Measurements from ENCODE around the gene EPS15. TPM values are rescaled to one million over a fixed set of nuclear protein-coding genes. Genes with fewer than 3 reads are reported as not detected.

EPS15 gene
- total RNA-seq, 1 experiment from 2014 or later, result 48.7 TPM

DNA sequence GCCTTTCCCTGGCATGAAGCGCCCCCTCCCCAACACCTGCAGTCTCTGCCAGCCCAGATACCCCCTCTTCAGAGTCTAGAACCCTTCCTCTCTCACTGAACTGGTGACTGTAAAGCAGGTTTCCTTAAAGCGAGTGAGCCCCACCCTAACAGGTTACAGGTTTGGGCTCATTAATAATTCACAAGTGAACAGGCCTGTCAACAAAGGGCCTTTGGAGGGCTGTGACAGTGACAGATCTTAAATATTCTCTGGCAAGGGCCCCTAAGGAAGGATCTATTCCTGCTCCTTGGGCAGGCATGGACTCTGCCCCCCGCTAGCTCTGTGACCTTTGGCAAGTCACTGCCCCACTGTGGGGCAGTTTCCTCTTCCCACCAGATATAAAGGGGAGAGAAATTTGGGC, 183.1 kb downstream of the EPS15 start:
- ChIA-PET POLR2A (interaction anchor here (0.6 kb wide), 1 partner anchor 13 kb away, joined by 3 read pairs; no protein-coding TSS in a partner anchor), CTCF (interaction anchor here (0.6 kb wide), 1 partner anchor 10 kb away, joined by 3 read pairs; no protein-coding TSS in a partner anchor)
- Mint-ChIP-seq H3K4me3 (ENCODE audit: unreplicated experiment) (no peak overlapping the region), H3K9me3 (ENCODE audit: unreplicated experiment) (no peaks in the 10 kb centered on the region), H3K4me1 (ENCODE audit: insufficient read depth, unreplicated experiment) (peaks cover 10% of the 10 kb centered on the region), H3K27me3 (ENCODE audit: insufficient read depth, unreplicated experiment) (no peaks in the 10 kb centered on the region), H3K27ac (ENCODE audit: low read depth, unreplicated experiment) (no peak overlapping the region), H3K36me3 (ENCODE audit: insufficient read depth, unreplicated experiment) (no peaks in the 10 kb centered on the region)
- TF ChIP-seq, protein P1, sequence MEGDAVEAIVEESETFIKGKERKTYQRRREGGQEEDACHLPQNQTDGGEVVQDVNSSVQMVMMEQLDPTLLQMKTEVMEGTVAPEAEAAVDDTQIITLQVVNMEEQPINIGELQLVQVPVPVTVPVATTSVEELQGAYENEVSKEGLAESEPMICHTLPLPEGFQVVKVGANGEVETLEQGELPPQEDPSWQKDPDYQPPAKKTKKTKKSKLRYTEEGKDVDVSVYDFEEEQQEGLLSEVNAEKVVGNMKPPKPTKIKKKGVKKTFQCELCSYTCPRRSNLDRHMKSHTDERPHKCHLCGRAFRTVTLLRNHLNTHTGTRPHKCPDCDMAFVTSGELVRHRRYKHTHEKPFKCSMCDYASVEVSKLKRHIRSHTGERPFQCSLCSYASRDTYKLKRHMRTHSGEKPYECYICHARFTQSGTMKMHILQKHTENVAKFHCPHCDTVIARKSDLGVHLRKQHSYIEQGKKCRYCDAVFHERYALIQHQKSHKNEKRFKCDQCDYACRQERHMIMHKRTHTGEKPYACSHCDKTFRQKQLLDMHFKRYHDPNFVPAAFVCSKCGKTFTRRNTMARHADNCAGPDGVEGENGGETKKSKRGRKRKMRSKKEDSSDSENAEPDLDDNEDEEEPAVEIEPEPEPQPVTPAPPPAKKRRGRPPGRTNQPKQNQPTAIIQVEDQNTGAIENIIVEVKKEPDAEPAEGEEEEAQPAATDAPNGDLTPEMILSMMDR (IDR thresholded peaks at IDR 0.05; ENCODE audit: unreplicated experiment), result no peak
- intact Hi-C loops (cut with micrococcal nuclease), result no loop called here
- no peak for DNase-seq (ENCODE audit: unreplicated experiment)
- no TSS peak for BruUV-seq (replicated peaks)

DNA sequence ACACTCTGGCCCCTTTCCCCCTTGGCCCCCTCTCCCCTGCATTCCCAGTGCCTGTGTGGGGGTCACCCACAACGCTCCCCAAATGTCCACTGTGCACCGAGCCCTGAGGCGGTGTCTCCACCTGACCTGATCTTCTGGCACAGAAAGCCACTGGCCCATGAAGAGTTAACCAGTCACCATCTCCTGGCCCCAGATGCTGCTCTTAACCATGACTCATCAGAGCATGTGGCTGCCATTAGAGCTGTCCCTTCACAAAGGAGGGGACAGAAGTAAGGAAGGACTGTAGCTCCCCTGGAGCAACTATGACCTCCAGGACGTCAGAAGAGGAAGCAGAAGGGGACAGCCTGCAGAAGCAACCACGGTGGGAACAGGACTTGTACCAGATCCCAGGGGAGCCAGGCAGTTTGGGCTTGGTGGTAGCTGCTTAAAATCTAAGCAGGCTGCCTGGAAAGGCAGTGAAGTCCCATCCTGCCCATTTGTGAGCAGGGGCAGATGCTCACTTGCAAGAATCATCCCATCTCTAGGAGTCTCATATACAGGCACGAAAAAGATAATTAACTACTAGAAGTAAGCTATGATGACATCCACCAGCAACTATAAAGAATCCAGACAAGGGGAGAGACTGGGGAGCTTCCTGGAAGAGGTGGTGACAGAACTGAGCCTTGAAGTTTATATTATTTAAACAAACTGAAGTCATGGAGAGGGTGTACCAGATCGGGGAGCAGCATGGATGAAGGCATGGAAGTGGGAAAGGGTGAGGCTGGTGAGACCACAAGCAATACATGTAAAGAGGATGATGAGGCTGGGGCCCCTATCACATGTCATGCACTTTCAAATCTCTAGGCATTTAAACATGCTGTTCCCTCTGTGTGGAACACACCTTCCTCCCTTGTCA, 187.6 kb downstream of the EPS15 start:
- no peaks in the 10 kb centered on the region for H3K36me3 Mint-ChIP-seq (ENCODE audit: insufficient read depth, unreplicated experiment)
- peak overlapping the region; percentile 65 for H3K4me3 Mint-ChIP-seq (ENCODE audit: unreplicated experiment)
- no TSS peak for BruUV-seq (replicated peaks)
- DNase-seq (ENCODE audit: unreplicated experiment), result peak; percentile 53
- TF ChIP-seq, protein P1 (IDR thresholded peaks at IDR 0.05; ENCODE audit: unreplicated experiment), result no peak
- peaks cover 13% of the 10 kb centered on the region for H3K4me1 Mint-ChIP-seq (ENCODE audit: insufficient read depth, unreplicated experiment)
- intact Hi-C loops (cut with micrococcal nuclease), result no loop called here
- ChIA-PET CTCF (interaction anchor here (1.5 kb wide), 1 partner anchor 9 kb away, joined by 5 read pairs; no protein-coding TSS in a partner anchor), POLR2A (interaction anchor here (0.5 to 1.3 kb wide), 4 partner anchors 16 to 94 kb away, joined by 3 to 5 read pairs (median 4); no protein-coding TSS in a partner anchor)
- H3K27me3 Mint-ChIP-seq (ENCODE audit: insufficient read depth, unreplicated experiment), result no peaks in the 10 kb centered on the region
- peak overlapping the region; percentile 26 for H3K27ac Mint-ChIP-seq (ENCODE audit: low read depth, unreplicated experiment)
- no peaks in the 10 kb centered on the region for H3K9me3 Mint-ChIP-seq (ENCODE audit: unreplicated experiment)

DNA sequence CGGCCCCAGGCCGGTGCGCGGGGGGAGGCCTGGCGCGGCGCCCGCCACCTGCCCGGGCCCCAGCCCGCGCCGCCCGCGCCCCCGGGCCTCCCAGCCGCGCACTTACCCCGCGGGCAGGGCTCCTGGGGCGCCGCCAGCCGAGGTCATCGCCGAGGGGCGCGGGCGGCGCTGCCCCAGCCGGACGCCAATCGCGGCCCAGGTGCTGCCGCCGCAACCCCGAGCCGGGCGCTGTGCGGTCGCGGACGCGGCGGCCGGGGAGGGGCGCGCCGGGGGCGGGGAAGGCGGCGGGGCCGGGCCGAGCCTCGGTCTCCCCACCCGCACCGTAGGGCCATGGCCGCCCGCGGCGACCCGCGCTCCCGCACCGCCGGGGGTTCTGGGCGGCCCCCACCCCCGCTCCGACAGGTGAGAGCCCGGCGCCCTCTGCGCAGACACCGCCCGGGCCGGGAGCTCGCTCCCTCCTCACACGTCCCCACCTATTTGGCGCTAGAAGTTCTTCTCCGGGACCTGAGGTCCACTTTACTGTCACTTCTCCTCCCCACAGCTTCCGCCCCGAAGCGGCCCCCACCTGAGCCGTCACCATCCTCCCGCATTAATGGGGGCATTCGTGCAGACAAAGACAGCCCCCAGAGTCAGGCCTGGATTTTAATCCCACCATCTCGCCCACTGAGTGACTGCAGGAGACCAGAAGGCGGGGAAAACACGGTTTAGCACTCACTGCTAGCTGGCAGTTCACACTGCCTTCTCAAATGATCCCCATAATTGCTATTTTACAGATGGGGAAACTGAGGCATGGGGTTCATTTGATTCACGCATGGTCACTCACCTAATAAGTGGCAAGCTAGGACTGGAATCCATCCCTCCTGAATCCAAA, 188.5 kb downstream of the EPS15 start, which contains the start of gene TTC39A:
Gene TTC39A (minus strand): TSS at position 232 of the 871 bp plus-strand sequence. CDS start 85 bp downstream, at position 147.
- DNase-seq (ENCODE audit: unreplicated experiment), result no peak
- H3K27ac Mint-ChIP-seq (ENCODE audit: low read depth, unreplicated experiment), result peak within 1 kb of the TSS; percentile 26
- H3K9me3 Mint-ChIP-seq (ENCODE audit: unreplicated experiment), result no peaks in the 10 kb centered on the region
- H3K4me1 Mint-ChIP-seq (ENCODE audit: insufficient read depth, unreplicated experiment), result peaks cover 13% of the 10 kb centered on the region
- CTCF ChIA-PET, result interaction anchor here (1.5 kb wide), 1 partner anchor 10 kb away, joined by 5 read pairs; no protein-coding TSS in a partner anchor
- H3K36me3 Mint-ChIP-seq (ENCODE audit: insufficient read depth, unreplicated experiment), result no peaks in the 10 kb centered on the region
- TF ChIP-seq, protein P1 (IDR thresholded peaks at IDR 0.05; ENCODE audit: unreplicated experiment), result no peak
- intact Hi-C loops (cut with micrococcal nuclease), result no loop called here
- peak within 1 kb of the TSS; percentile 65 for H3K4me3 Mint-ChIP-seq (ENCODE audit: unreplicated experiment)
- H3K27me3 Mint-ChIP-seq (ENCODE audit: insufficient read depth, unreplicated experiment), result no peaks in the 10 kb centered on the region
- POLR2A ChIA-PET, result interaction anchor here (1.2 kb wide), 1 partner anchor 16 kb away, joined by 5 read pairs; no protein-coding TSS in a partner anchor
- BruUV-seq (replicated peaks), result no TSS peak

Data from MCF 10A (cell line).